Measurements from ENCODE around the gene IMMP2L. TPM values are rescaled to one million over a fixed set of nuclear protein-coding genes. Genes with fewer than 3 reads are reported as not detected.

IMMP2L gene
- total and polyA plus RNA-seq, 2 of the 4 experiments (the other 2 are of a cell fraction): 5.8 to 9.3 TPM

DNA sequence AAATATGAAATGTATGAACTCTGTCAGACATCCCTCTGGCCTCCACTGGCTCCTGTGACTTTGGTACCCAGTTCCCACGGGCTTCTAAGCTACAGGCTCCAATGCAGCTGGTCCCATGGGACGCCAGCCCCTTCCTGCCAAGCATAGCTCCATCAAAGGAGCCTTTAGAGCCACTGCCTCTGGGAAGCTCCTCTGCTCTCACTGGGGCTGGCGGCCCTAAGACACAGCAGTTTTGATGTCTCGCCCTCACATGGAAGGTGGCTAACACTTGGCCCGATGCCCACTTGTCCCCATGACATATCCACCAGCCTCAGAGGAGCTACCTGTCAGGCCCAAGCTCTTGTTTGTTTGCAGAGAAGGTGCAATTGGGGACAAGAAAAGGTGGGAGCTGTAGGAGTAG is 925.0 kb downstream of the IMMP2L start:
- ATAC-seq (ENCODE audit: low read depth) (no peak), DNase-seq (no peak)
- H2AK9ac ChIP-seq (replicated peaks; ENCODE audit: low read depth, low read length, poor library complexity): no peak overlapping the region
- no peak overlapping the region for H4K5ac ChIP-seq (ENCODE audit: low read depth, low read length)
- TF ChIP-seq MAZ (IDR thresholded peaks at IDR 0.05; ENCODE audit: borderline replicate concordance, low read depth, low read length) (no peak), SMC3 (IDR thresholded peaks at IDR 0.05; ENCODE audit: low read depth, low read length) (no peak), FOS (IDR thresholded peaks at IDR 0.05; ENCODE audit: low read depth, low read length) (no peak), POLR2A (IDR thresholded peaks at IDR 0.05; ENCODE audit: low read depth, low read length) (no peak)
- H2BK20ac ChIP-seq (ENCODE audit: low read depth, low read length): no peak overlapping the region
- no peak overlapping the region for H2BK120ac ChIP-seq (ENCODE audit: low read depth, low read length)
- H3K9ac ChIP-seq (ENCODE audit: low read depth, low read length): no peak overlapping the region
- H3K4ac ChIP-seq (ENCODE audit: low read depth, low read length): no peak overlapping the region
- H2BK5ac ChIP-seq (ENCODE audit: low read depth, low read length, poor library complexity, severe bottlenecking): no peak overlapping the region
- no CpG with 5 or more reads among the region's 5 CpGs for WGBS, 2 experiments (ENCODE audit: extremely low coverage in 2 of 2, insufficient read length in 1 of 2)
- CTCF ChIA-PET: no interaction called here
- no peaks in the 10 kb centered on the region for H3K9me1 ChIP-seq (ENCODE audit: insufficient read depth, low read length)
- H3K27ac ChIP-seq (ENCODE audit: insufficient read depth, low read length): no peak overlapping the region
- H3K23ac ChIP-seq (ENCODE audit: low read depth, low read length): no peak overlapping the region
- no peak overlapping the region for H2AFZ ChIP-seq (replicated peaks; ENCODE audit: low read length, poor library complexity)
- in situ Hi-C loops (cut with MboI; ENCODE audit: low sequenced_read_pairs) (no loop called here), intact Hi-C loops (cut with micrococcal nuclease) (no loop called here), dilution Hi-C loops (cut with HindIII; ENCODE audit: low sequenced_read_pairs, unreplicated experiment) (no loop called here)
- no peak overlapping the region for H2AK5ac ChIP-seq (ENCODE audit: low read depth, low read length)
- POLR2A ChIA-PET (ENCODE audit: unreplicated experiment): no interaction called here
- no peak overlapping the region for H4K91ac ChIP-seq (ENCODE audit: insufficient read depth, low read depth, low read length)
- BruUV-seq (replicated peaks): no TSS peak
- no peak overlapping the region for H3K14ac ChIP-seq (replicated peaks; ENCODE audit: low read depth, low read length)
- no peak overlapping the region for H3K4me2 ChIP-seq (ENCODE audit: low read depth, low read length)
- no peak overlapping the region for H4K8ac ChIP-seq (ENCODE audit: low read depth in 2 of 2, low read length in 2 of 2)
- H3K27me3 ChIP-seq (ENCODE audit: control insufficient read depth, insufficient read depth, low read length): no peaks in the 10 kb centered on the region
- no peaks in the 10 kb centered on the region for H3K79me1 ChIP-seq (ENCODE audit: low read depth in 1 of 2, low read length in 2 of 2)
- H3K4me3 ChIP-seq (ENCODE audit: insufficient read depth, low read depth, low read length): no peak overlapping the region
- no peaks in the 10 kb centered on the region for H3K4me1 ChIP-seq (ENCODE audit: control insufficient read depth, insufficient read depth, low read length)
- H3K56ac ChIP-seq (ENCODE audit: extremely low read depth, insufficient read depth, low read length): no peak overlapping the region
- no peak overlapping the region for H3K18ac ChIP-seq (ENCODE audit: low read depth, low read length)
- H4K20me1 ChIP-seq (ENCODE audit: insufficient read depth, low read length): no peaks in the 10 kb centered on the region
- H3K9me3 ChIP-seq (ENCODE audit: control insufficient read depth, insufficient read depth, low read length): no peaks in the 10 kb centered on the region
- H2BK15ac ChIP-seq (ENCODE audit: low read depth, low read length): no peak overlapping the region
- H3K36me3 ChIP-seq (ENCODE audit: control insufficient read depth, insufficient read depth, low read length): no peaks in the 10 kb centered on the region
